Measurements from ENCODE around the gene RMI2. TPM values are rescaled to one million over a fixed set of nuclear protein-coding genes. Genes with fewer than 3 reads are reported as not detected.

Gene RMI2
- total RNA-seq, 1 donor from 2014 or later, result 12.5 TPM

DNA sequence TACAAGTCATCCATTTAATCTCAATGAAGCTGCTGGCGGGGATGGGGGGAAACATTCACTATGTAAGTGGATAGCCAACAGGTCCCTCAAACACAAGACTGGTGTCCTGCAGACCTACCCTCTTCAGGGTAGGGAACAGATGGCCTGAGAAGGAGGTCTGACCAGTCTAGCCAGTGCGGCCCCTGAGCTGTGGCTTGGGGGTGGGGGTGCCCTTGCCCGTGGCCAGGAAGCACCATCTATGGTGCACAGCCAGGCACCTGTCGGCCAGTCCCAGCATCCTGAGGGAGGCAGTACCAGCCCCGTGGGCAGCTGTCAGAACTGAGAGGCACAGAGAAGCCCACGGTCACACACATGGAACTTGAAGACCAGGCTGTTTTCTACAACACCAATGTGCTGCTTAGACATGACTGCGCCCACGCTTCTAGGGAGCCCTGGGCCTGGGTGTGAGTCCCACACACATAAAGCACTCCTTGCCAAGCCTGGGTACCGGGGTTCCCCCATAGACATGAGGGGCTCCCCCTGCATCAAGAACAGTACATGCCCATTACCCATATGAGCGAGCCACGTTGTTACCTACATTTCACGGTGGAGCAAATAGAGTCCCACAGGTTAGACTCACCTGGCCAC is 40.9 kb downstream of the RMI2 start:
- no peak for DNase-seq

GRCh38 chr16:11386791-11387546 is 41.7 kb downstream of the RMI2 start:
- peak; percentile 39 for DNase-seq

DNA sequence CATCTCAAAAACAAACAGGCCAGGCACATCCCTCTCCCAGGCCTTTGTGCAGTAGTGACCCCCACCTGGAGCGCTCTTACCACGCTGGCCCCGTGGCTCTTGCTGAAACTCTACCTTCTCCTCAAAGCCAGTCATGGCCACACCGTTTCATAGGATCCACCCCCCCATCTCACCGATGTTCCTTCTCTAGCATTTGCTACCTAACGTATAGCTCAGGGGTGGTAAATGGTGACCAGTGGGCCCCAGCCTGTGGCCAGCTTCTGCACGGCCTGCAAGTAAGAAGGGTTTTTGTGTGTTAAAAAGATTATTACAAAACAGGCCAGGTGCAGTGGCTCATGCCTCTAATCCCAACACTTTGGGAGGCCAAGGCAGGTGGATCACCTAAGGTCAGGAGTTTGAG is 43.8 kb downstream of the RMI2 start:
- no peak for DNase-seq

DNA sequence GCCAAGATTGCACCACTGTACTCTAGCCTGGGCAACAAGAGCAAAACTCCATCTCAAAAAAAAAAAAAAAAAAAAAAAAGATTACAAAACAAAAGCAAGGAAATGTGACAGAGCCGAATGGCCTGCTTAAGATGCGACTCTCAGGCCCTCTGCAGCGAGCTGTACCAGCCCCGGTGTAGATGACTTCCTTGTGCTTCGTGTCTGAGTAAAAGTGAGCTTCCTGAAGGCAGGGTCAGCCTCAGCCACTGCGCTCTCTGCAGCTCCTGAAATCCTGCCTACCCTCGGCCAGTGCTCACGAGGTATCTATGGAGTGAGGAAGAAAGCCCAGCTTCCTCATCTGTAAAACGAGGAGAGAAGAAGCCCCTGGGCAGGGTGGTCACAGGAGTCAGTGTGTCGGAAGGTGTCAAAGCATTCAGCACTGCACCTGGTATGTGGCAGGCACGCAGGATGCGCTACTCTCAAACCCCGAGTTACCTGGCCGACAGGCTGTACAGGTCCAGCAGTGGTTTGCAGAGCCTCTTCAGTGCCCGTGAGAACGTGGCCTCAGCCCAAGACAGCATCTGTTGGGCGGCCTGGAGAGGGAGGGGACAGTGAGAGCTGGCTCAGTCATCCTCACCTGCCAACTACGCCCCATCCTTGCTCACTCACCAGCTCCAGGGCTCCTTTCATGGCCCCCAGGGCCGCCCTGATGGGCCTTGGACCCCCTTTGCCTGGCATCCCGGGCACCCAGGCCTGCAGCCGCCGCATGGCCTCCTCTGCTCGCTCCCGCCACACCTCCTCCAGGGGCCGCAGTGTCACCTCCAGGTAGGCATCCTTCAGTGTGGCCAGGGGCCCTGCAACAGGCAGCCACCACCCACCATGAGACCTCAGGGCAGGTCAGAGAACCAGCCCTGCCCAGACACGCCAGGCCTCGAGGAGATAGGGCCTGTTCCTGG is 44.6 kb downstream of the RMI2 start:
- DNase-seq, result no peak

- DNase-seq, result no peak
Measured at GRCh38 chr16:11390573-11391495, 45.6 kb downstream of the RMI2 start.

DNA sequence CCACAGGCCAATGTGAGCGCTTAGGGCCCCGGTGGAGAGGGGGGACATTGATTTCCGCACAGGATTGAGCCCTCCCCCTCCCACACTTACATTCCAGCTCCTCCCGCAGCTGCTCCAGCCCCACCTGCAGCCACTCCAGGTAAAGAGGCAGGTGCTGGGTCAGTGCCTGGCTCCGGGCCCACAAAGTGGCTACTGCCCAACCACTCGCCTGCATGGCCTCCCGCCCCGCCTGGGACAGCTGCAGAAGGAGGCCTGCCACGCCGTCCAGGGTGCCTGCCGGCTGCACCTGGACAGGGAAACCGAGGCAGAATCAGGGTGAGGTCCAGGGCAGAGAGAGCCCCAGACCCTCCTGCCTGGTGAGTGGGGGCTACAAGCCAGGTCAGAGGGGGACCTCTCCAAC is 46.3 kb downstream of the RMI2 start:
- no peak for DNase-seq

GRCh38 chr16:11392041-11392581 is 46.9 kb downstream of the RMI2 start:
- no peak for DNase-seq

- DNase-seq, result no peak
Measured at GRCh38 chr16:11393366-11393765, 48.1 kb downstream of the RMI2 start.

DNA sequence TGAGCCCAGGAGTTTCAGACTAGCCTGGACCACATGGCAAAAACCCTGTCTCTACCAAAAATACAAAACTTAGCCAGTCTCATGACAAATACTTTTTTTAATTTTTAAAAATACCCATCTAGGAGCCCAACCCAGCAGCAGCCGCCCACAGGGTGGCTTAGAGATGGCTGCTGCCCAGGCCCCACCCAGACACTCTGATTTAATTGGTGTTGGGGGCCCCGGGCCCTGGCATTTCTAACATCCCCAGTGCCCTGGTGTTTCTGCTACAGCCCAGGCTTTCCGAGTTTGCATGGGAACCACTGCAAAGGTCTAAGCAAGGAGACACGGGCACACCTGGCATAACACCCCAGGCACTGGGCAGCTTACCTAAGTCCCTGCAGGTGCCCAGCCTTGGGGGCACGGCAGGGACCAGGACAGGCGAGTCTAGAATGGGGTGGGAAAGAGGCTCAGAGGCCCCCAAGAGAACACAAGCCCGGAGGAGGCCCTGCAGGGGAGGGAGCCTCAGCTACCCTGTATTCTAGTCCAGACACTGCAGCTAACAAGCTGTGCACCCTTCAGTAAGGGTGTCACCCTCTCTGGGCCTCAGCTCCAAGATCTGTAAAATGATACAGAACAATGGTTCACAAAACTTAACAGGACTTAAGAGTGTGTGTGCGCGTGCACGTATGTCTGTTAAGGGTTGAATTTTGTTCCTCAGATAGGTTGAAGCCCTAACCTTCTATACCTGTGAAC is 48.8 kb downstream of the RMI2 start:
- DNase-seq, result no peak

DNA sequence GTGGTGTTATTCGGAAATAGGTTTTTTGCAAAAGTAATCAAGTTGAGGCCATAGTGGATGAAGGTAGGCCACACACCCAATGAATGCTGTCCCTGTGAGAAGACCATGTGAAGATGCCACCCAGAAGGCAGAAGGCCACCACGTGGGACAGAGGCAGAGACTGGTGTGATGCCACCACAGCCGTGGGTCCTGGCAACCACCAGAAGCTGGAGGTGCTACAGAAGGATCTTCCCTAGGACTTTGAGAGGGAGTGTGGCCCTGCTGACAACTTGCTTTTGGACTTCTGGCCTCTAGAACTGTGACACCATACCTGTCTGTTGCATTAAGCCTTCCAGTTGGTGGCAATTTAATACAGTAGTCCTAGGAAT is 49.3 kb downstream of the RMI2 start:
- no peak for DNase-seq

DNA sequence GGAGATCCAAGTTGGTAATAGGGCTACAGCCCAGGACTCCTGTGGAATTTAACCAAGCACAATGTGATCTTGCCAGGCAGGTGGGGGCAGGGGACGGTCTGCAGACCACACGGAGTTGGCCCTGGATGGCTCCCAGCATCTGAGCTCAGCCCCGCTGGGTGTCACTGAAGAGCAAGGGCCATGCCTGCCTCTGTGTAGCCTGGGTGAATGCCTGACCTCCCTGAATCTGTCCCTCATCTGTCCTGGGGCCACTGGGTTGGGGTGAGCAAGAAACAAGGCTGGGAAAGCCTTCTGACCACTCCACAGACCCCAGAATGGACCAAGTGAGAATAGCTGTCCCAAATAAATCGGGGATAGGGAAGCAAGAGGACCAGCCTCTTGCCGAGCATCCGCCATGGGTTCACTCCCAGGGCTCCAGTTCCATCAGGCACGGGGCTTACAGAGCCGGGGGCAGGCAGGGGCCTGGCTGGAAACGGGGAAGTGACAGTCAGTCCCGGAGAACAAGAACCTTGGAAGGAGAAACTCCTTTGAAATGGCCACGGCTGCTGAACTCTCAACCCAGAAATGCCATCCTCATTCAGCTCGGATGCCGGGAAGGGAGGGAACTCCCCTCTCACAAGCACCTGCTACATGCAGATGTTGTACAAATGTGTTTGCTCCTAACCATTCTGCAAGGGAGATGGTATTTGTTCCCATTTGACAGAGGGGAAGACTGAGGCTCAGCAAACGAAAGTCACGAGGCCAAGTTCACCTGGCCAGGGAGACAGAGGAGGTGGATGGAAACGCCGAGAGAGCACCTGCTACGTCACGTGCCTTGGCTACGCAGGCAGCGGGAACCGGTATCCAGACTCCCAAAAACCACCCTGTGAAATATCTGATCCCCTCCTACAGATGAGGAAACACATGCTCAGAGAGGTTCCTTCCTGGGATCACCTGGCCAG is 50.0 kb downstream of the RMI2 start:
- DNase-seq, result no peak

DNA sequence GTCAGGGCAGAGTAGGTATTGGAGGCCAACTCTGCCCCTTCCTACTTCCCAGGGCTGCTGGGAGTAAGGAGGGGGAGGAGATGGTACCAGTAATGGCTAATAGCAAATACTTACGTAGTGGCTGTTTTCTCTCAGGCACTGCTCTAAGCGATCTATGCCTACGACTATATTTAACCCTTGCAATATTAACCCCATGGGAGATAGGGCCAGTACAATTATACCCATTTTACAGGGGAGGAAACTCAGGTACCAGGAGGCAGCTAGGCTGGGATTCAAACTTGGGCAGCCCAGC is 50.6 kb downstream of the RMI2 start:
- no peak for DNase-seq

DNA sequence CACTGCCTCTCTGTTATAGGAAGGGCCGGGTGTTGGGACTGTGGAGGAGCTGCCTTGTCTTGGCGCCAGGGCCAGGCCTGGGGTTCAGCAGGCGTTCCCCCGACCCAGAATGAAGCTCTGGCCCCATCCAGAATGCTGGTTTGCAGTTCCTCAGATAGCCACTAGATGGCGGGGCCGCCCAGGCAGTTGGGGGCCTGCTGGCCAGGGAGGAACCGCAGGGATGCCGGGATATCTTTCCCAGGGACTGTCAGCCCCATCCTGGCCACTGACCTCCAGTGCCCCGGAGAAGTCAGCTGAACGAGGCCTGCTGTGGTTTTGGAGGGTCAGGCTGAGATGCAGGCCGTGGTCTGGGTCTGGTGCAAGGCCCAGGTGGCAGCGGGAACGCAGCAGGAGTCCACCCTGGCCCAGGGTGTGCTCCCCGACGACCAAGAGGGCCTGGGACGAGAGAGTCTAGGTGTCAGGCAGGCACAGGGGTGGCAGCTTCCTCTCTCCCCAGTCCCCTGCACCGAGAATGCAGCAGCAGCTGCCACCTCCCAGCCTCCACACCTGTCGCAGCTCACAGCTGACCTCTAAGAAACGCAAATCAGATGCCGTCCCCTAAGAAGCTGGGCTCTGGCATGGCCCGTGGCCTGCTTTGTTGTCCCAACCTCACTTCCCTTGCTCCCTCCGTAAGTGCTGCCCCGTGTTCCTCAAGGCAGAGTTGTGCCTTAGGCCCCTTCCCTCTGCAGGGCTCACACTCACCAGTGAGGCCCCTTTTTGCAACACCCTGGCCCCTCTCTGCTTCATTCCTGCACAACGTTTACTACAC is 51.2 kb downstream of the RMI2 start:
- DNase-seq, result peak; percentile 87

DNA sequence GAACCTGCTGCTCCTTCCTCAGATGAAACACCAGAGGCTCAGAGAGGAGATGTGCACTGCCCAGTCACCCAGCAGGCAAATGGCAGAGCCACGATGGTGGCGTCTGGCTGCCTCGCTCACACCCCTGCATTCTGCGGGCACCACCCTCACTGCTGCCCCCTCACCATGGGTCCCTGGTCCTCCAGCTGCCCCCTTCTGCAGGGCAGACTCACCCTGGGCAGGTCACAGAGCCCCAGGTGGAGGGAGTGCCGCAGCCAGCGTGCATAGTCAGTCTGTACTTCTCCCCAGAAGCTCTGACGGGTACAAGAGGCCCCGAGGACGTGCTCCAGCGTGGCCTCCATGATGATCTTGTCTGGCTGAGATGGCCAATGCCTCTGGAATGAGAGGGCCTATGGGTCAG is 52.9 kb downstream of the RMI2 start:
- DNase-seq, result no peak

DNA sequence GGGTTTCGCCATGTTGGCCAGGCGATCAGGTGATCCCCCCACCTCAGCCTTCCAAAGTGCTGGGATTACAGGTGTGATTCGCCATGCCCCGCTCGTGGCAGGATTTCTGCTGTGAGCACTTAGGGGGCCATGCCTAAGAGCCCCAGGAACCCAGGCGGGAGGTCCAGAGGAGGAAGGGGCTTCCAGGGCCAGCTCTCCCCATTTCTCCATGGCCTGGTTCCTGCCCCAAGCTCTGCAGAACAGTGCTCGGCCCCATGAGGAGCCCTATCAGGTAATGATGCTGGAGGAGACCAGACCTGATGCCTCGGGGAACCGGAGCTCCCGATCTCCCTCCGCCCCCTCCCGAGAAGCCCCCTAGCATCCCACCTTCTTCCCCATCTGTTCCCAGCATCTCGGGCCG is 53.6 kb downstream of the RMI2 start:
- DNase-seq, result no peak

GRCh38 chr16:11399261-11399831 is 54.1 kb downstream of the RMI2 start:
- DNase-seq, result no peak

- no peak for DNase-seq
Measured at GRCh38 chr16:11400076-11400475, 54.8 kb downstream of the RMI2 start.
